ENCODE data around the gene BLZF1.

The BLZF1 gene

DNA sequence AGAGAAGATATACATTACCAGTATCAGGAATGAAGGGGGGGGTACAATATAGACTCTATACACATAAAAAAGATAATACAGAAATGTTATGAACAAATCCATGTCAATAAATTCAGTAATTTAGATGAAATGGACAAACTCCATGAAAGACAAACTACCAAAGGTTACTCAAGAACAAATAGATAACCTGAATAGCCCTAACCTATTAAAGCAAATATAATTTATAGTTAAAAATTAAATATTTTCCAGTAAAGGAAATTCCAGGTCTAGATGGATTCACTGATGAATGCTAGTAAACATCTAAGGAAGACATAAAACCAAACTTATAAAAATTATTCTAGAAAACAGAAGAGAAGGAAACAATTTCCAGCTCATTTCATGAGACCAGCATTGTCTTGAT lies 13.2 kb downstream of the BLZF1 start:
- H2BK15ac ChIP-seq (ENCODE audit: low read length): no peak overlapping the region
- H3K79me1 ChIP-seq (ENCODE audit: low read depth, low read length): no peaks in the 10 kb centered on the region
- H3K9me3 ChIP-seq (replicated peaks in 1 of 2; ENCODE audit: control insufficient read depth in 2 of 2, insufficient read depth in 1 of 2, low read depth in 1 of 2, low read length in 2 of 2): no peaks in the 10 kb centered on the region
- no peaks in the 10 kb centered on the region for H3K27me3 ChIP-seq (ENCODE audit: control insufficient read depth in 3 of 3, insufficient read depth in 3 of 3, low read depth in 1 of 3, low read length in 3 of 3)
- H2BK12ac ChIP-seq (ENCODE audit: low read length): no peak overlapping the region
- H2AK5ac ChIP-seq (ENCODE audit: low read depth, low read length): no peak overlapping the region
- no peak overlapping the region for H3K18ac ChIP-seq (ENCODE audit: low read length)
- H3K27ac ChIP-seq (replicated peaks; ENCODE audit: low read length): no peak overlapping the region
- H3K14ac ChIP-seq (ENCODE audit: low read length): no peak overlapping the region
- H3K4ac ChIP-seq (ENCODE audit: low read length): no peak overlapping the region
- no peak overlapping the region for H2AFZ ChIP-seq (ENCODE audit: low read length)
- H4K8ac ChIP-seq (ENCODE audit: low read depth, low read length): no peak overlapping the region
- no peak overlapping the region for H3K9ac ChIP-seq (ENCODE audit: low read depth, low read length, poor library complexity)
- H3K4me3 ChIP-seq (ENCODE audit: low read length in 2 of 2): no peak overlapping the region
- H3K36me3 ChIP-seq (replicated peaks in 1 of 2; ENCODE audit: control insufficient read depth in 2 of 2, insufficient read depth in 2 of 2, low read length in 2 of 2): peaks cover 8 to 91% of the 10 kb centered on the region in 2 donors
- H2BK5ac ChIP-seq (ENCODE audit: low read length): no peak overlapping the region
- no peak for DNase-seq (ENCODE audit: low spot score)
- no peaks in the 10 kb centered on the region for H3K4me1 ChIP-seq (ENCODE audit: control insufficient read depth in 2 of 2, insufficient read depth in 1 of 2, low read depth in 1 of 2, low read length in 2 of 2)
- H2BK120ac ChIP-seq (ENCODE audit: low read depth, low read length): no peak overlapping the region
- H4K91ac ChIP-seq (ENCODE audit: low read depth, low read length, poor library complexity): no peak overlapping the region
- H3K23ac ChIP-seq (ENCODE audit: low read depth, low read length, poor library complexity): no peak overlapping the region
- no peak overlapping the region for H3K4me2 ChIP-seq (ENCODE audit: insufficient read depth, low read length, poor library complexity, severe bottlenecking)

DNA sequence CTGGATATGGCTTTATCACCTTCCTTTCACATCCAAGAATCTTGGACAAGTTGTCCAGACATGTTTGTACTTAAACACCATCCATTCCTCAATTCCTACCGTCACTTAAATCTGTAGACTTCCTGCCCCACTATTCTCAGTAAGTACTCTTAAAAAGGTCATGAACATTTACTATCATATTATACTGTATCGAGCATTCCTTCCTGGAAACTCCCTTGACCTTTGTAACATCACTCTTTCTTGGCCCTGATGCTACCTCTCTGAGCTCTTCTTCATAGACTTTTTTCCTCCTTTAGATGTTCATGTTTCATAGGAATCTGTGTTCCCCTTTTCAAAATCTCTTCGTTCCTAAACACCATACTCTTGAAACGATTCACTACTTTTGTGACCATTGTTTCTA lies 15.5 kb downstream of the BLZF1 start:
- Histone ChIP-seq H4K91ac (ENCODE audit: low read depth, low read length, poor library complexity) (no peak overlapping the region), H3K4me1 (ENCODE audit: control insufficient read depth in 2 of 2, insufficient read depth in 1 of 2, low read depth in 1 of 2, low read length in 2 of 2) (no peaks in the 10 kb centered on the region), H4K8ac (ENCODE audit: low read depth, low read length) (no peak overlapping the region), H2BK12ac (ENCODE audit: low read length) (no peak overlapping the region), H3K9me3 (replicated peaks in 1 of 2; ENCODE audit: control insufficient read depth in 2 of 2, insufficient read depth in 1 of 2, low read depth in 1 of 2, low read length in 2 of 2) (no peaks in the 10 kb centered on the region), H3K27me3 (ENCODE audit: control insufficient read depth in 3 of 3, insufficient read depth in 3 of 3, low read depth in 1 of 3, low read length in 3 of 3) (no peaks in the 10 kb centered on the region), H2BK120ac (ENCODE audit: low read depth, low read length) (no peak overlapping the region), H3K9ac (ENCODE audit: low read depth, low read length, poor library complexity) (no peak overlapping the region), H3K18ac (ENCODE audit: low read length) (no peak overlapping the region), H2AK5ac (ENCODE audit: low read depth, low read length) (no peak overlapping the region), H3K4me2 (ENCODE audit: insufficient read depth, low read length, poor library complexity, severe bottlenecking) (no peak overlapping the region), H3K23ac (ENCODE audit: low read depth, low read length, poor library complexity) (no peak overlapping the region), H3K4me3 (ENCODE audit: low read length in 2 of 2) (no peak overlapping the region), H3K14ac (ENCODE audit: low read length) (no peak overlapping the region), H2AFZ (ENCODE audit: low read length) (no peak overlapping the region), H2BK5ac (ENCODE audit: low read length) (no peak overlapping the region), H3K27ac (replicated peaks; ENCODE audit: low read length) (no peak overlapping the region), H3K4ac (ENCODE audit: low read length) (no peak overlapping the region), H3K79me1 (ENCODE audit: low read depth, low read length) (no peaks in the 10 kb centered on the region), H2BK15ac (ENCODE audit: low read length) (no peak overlapping the region), H3K36me3 (replicated peaks in 1 of 2; ENCODE audit: control insufficient read depth in 2 of 2, insufficient read depth in 2 of 2, low read length in 2 of 2) (peaks cover 6 to 88% of the 10 kb centered on the region in 2 donors)
- no CpG with 5 or more reads among the region's 4 CpGs for WGBS, 2 donors (ENCODE audit: extremely low coverage in 2 of 2, insufficient read length in 2 of 2, insufficient replicate concordance in 1 of 2)
- no peak for DNase-seq (ENCODE audit: low spot score)

DNA sequence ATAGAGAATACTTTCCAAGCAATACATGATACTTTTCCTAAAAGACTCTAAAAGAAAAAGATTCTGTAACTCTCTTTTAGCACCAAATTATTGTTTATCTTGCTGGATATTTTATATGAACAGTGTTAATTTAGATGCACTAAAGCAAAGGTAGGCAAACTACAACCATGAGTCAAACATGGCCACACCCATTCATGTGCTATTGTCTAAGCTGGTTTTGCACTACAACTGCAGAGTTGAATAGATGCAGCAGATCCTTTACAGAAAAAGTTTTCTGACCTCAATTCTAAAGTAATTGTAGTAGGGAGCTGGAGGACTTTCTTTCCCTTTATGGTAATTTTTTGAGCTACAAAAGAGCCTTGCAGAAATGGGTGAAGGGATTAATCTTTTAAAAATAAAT lies 19.4 kb downstream of the BLZF1 start:
- H2AK5ac ChIP-seq (ENCODE audit: low read depth, low read length): no peak overlapping the region
- no peak overlapping the region for H2AFZ ChIP-seq (ENCODE audit: low read length)
- H3K4me2 ChIP-seq (ENCODE audit: insufficient read depth, low read length, poor library complexity, severe bottlenecking): no peak overlapping the region
- no peak overlapping the region for H3K4ac ChIP-seq (ENCODE audit: low read length)
- H4K91ac ChIP-seq (ENCODE audit: low read depth, low read length, poor library complexity): no peak overlapping the region
- H3K27ac ChIP-seq (replicated peaks; ENCODE audit: low read length): no peak overlapping the region
- no peak overlapping the region for H3K4me3 ChIP-seq (ENCODE audit: low read length in 2 of 2)
- no peak overlapping the region for H2BK120ac ChIP-seq (ENCODE audit: low read depth, low read length)
- H3K27me3 ChIP-seq (ENCODE audit: control insufficient read depth in 3 of 3, insufficient read depth in 3 of 3, low read depth in 1 of 3, low read length in 3 of 3): no peaks in the 10 kb centered on the region
- peaks cover 0 to 2% of the 10 kb centered on the region in 2 donors for H3K9me3 ChIP-seq (replicated peaks in 1 of 2; ENCODE audit: control insufficient read depth in 2 of 2, insufficient read depth in 1 of 2, low read depth in 1 of 2, low read length in 2 of 2)
- no peaks in the 10 kb centered on the region for H3K79me1 ChIP-seq (ENCODE audit: low read depth, low read length)
- H3K9ac ChIP-seq (ENCODE audit: low read depth, low read length, poor library complexity): no peak overlapping the region
- H4K8ac ChIP-seq (ENCODE audit: low read depth, low read length): no peak overlapping the region
- peaks cover 7 to 85% of the 10 kb centered on the region in 2 donors for H3K36me3 ChIP-seq (replicated peaks in 1 of 2; ENCODE audit: control insufficient read depth in 2 of 2, insufficient read depth in 2 of 2, low read length in 2 of 2)
- H2BK5ac ChIP-seq (ENCODE audit: low read length): no peak overlapping the region
- no peak for DNase-seq (ENCODE audit: low spot score)
- no peak overlapping the region for H3K23ac ChIP-seq (ENCODE audit: low read depth, low read length, poor library complexity)
- no peak overlapping the region for H3K14ac ChIP-seq (ENCODE audit: low read length)
- no peak overlapping the region for H3K18ac ChIP-seq (ENCODE audit: low read length)
- no peak overlapping the region for H2BK12ac ChIP-seq (ENCODE audit: low read length)
- no peaks in the 10 kb centered on the region for H3K4me1 ChIP-seq (ENCODE audit: control insufficient read depth in 2 of 2, insufficient read depth in 1 of 2, low read depth in 1 of 2, low read length in 2 of 2)
- H2BK15ac ChIP-seq (ENCODE audit: low read length): no peak overlapping the region

DNA sequence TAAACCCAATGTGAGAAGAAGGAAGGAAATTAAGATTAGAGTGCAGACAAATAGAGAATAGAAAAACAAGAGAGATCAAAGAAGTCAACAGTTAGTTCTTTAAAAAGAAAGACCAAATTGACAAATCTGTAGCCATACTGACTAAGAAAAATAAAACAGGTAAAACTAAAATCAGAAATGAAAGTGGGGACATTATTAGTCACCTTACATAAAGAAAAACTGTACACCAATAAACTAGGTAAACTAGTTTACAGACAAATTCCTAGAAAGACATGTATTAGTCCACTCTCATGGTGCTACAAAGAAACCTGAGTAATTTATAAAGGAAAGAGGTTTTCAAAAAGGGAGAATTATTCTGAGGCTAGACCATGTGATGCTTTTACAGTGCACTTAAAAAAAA lies 22.3 kb downstream of the BLZF1 start:
- H2BK15ac ChIP-seq (ENCODE audit: low read length): no peak overlapping the region
- peaks cover 0 to 2% of the 10 kb centered on the region in 2 donors for H3K9me3 ChIP-seq (replicated peaks in 1 of 2; ENCODE audit: control insufficient read depth in 2 of 2, insufficient read depth in 1 of 2, low read depth in 1 of 2, low read length in 2 of 2)
- H3K23ac ChIP-seq (ENCODE audit: low read depth, low read length, poor library complexity): no peak overlapping the region
- no peak overlapping the region for H3K14ac ChIP-seq (ENCODE audit: low read length)
- H4K91ac ChIP-seq (ENCODE audit: low read depth, low read length, poor library complexity): no peak overlapping the region
- H3K27ac ChIP-seq (replicated peaks; ENCODE audit: low read length): no peak overlapping the region
- no peak overlapping the region for H3K4me2 ChIP-seq (ENCODE audit: insufficient read depth, low read length, poor library complexity, severe bottlenecking)
- H3K27me3 ChIP-seq (ENCODE audit: control insufficient read depth in 3 of 3, insufficient read depth in 3 of 3, low read depth in 1 of 3, low read length in 3 of 3): no peaks in the 10 kb centered on the region
- no peak overlapping the region for H3K9ac ChIP-seq (ENCODE audit: low read depth, low read length, poor library complexity)
- no peak overlapping the region for H2AFZ ChIP-seq (ENCODE audit: low read length)
- no peak overlapping the region for H2BK120ac ChIP-seq (ENCODE audit: low read depth, low read length)
- DNase-seq (ENCODE audit: low spot score): no peak
- no peak overlapping the region for H3K4me3 ChIP-seq (ENCODE audit: low read length in 2 of 2)
- H3K18ac ChIP-seq (ENCODE audit: low read length): no peak overlapping the region
- H3K79me1 ChIP-seq (ENCODE audit: low read depth, low read length): no peaks in the 10 kb centered on the region
- no peak overlapping the region for H2BK12ac ChIP-seq (ENCODE audit: low read length)
- no peak overlapping the region for H4K8ac ChIP-seq (ENCODE audit: low read depth, low read length)
- H3K36me3 ChIP-seq (replicated peaks in 1 of 2; ENCODE audit: control insufficient read depth in 2 of 2, insufficient read depth in 2 of 2, low read length in 2 of 2): peaks cover 5 to 81% of the 10 kb centered on the region in 2 donors
- H2BK5ac ChIP-seq (ENCODE audit: low read length): no peak overlapping the region
- no peak overlapping the region for H2AK5ac ChIP-seq (ENCODE audit: low read depth, low read length)
- H3K4me1 ChIP-seq (ENCODE audit: control insufficient read depth in 2 of 2, insufficient read depth in 1 of 2, low read depth in 1 of 2, low read length in 2 of 2): no peaks in the 10 kb centered on the region
- no peak overlapping the region for H3K4ac ChIP-seq (ENCODE audit: low read length)
